Measurements from ENCODE around the gene UBQLN3. TPM values are rescaled to one million over a fixed set of nuclear protein-coding genes. Genes with fewer than 3 reads are reported as not detected.

UBQLN3 gene
- total and polyA plus RNA-seq, 2 donors (not counting 3 experiments of a cell fraction or from before 2014, with no cell fraction given), result not detected

GRCh38 chr11:5553343-5553742 lies 43.6 kb upstream of the UBQLN3 start:
- no peaks in the 10 kb centered on the region for H3K9me1 ChIP-seq (replicated peaks; ENCODE audit: control insufficient read depth, extremely low read depth, insufficient read depth, low read length)
- no peaks in the 10 kb centered on the region for H3K36me3 ChIP-seq (ENCODE audit: control insufficient read depth in 2 of 2, extremely low read depth in 1 of 2, insufficient read depth in 2 of 2, low read length in 2 of 2)
- FAIRE-seq (no peak), DNase-seq (ENCODE audit: low read depth, low spot score) (no peak)
- BruUV-seq (replicated peaks), result no TSS peak
- no peak overlapping the region for H3K4me3 ChIP-seq (replicated peaks in 1 of 3; ENCODE audit: insufficient read depth in 1 of 3, low read depth in 1 of 3, low read length in 3 of 3)
- no peaks in the 10 kb centered on the region for H3K4me1 ChIP-seq (ENCODE audit: control insufficient read depth, extremely low read depth, insufficient read depth, low read length)
- no peak for TF ChIP-seq JUN (IDR thresholded peaks at IDR 0.05; ENCODE audit: borderline replicate concordance, insufficient read depth, insufficient read length, low read depth)
- TF ChIP-seq, protein P1, sequence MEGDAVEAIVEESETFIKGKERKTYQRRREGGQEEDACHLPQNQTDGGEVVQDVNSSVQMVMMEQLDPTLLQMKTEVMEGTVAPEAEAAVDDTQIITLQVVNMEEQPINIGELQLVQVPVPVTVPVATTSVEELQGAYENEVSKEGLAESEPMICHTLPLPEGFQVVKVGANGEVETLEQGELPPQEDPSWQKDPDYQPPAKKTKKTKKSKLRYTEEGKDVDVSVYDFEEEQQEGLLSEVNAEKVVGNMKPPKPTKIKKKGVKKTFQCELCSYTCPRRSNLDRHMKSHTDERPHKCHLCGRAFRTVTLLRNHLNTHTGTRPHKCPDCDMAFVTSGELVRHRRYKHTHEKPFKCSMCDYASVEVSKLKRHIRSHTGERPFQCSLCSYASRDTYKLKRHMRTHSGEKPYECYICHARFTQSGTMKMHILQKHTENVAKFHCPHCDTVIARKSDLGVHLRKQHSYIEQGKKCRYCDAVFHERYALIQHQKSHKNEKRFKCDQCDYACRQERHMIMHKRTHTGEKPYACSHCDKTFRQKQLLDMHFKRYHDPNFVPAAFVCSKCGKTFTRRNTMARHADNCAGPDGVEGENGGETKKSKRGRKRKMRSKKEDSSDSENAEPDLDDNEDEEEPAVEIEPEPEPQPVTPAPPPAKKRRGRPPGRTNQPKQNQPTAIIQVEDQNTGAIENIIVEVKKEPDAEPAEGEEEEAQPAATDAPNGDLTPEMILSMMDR (IDR thresholded peaks at IDR 0.05; ENCODE audit: extremely low read depth in 1 of 2, insufficient read depth in 1 of 2, low read depth in 1 of 2, low read length in 2 of 2), result no peak
- TF ChIP-seq MAX (IDR thresholded peaks at IDR 0.05; ENCODE audit: insufficient read depth, insufficient read length), result no peak
- TF ChIP-seq MYC (IDR thresholded peaks at IDR 0.05; ENCODE audit: low read depth, low read length), result no peak
- no peak for TF ChIP-seq POLR2A (IDR thresholded peaks at IDR 0.05; ENCODE audit: low read depth, low read length)
- no peak for TF ChIP-seq FOS (IDR thresholded peaks at IDR 0.05; ENCODE audit: borderline replicate concordance, insufficient read depth, low read length)
- TF ChIP-seq EZH2 (IDR thresholded peaks at IDR 0.05; ENCODE audit: borderline replicate concordance, low read depth, low read length, severe bottlenecking), result no peak
- TF ChIP-seq GATA2 (IDR thresholded peaks at IDR 0.05; ENCODE audit: insufficient read depth, insufficient read length, low read depth, low read length), result no peak
- no peaks in the 10 kb centered on the region for H3K79me2 ChIP-seq (ENCODE audit: control insufficient read depth, insufficient read depth, low read length)
- H3K27ac ChIP-seq (ENCODE audit: insufficient read depth, low read depth, low read length), result no peak overlapping the region
- H3K27me3 ChIP-seq (ENCODE audit: control insufficient read depth in 2 of 2, insufficient read depth in 2 of 2, low read length in 2 of 2), result no peaks in the 10 kb centered on the region
- ChIA-PET CTCF (interaction anchor here (0.6 to 1.1 kb wide), 3 partner anchors 77 to 428 kb away, joined by 3 to 5 read pairs (median 3); no protein-coding TSS in a partner anchor), POLR2A (no interaction called here)
- no peak overlapping the region for H3K9ac ChIP-seq (replicated peaks; ENCODE audit: extremely low read depth, insufficient read depth, low read length)
- dilution Hi-C loops (cut with MboI; ENCODE audit: extremely low pct_ligation_motif_present, low sequenced_read_pairs) (no loop called here), intact Hi-C loops (cut with micrococcal nuclease) (loop anchor here (10.0 kb wide), 1 partner anchor 429 kb away; no protein-coding TSS in a partner anchor)
- no peak overlapping the region for H2AFZ ChIP-seq (ENCODE audit: low read depth, low read length)
- no peaks in the 10 kb centered on the region for H4K20me1 ChIP-seq (replicated peaks; ENCODE audit: control insufficient read depth, extremely low read depth, insufficient read depth, low read length)
- H3K4me2 ChIP-seq (ENCODE audit: insufficient read depth, low read length), result no peak overlapping the region
- no peaks in the 10 kb centered on the region for H3K9me3 ChIP-seq (replicated peaks; ENCODE audit: control insufficient read depth, insufficient read depth, low read length)

Data from endothelial cell of umbilical vein (primary cell).